K562 (cell line): ENCODE data around the gene CHD3. TPM values are rescaled to one million over a fixed set of nuclear protein-coding genes. Genes with fewer than 3 reads are reported as not detected.
A peak's percentile ranks its signal among the peaks of the same experiment; 100 is the strongest.

Source experiments
- CREB1 ChIP-seq, 2 experiments: sonication (generic) in 1 of 2; formaldehyde crosslinking in 1 of 2; IDR thresholded peaks; 2 replicates each; pipeline versions ENCODE4 v1.6.1 to v1.8.0; 2012 to 2022; ENCODE audit warnings: inconsistent platforms in 1 of 2, mild to moderate bottlenecking in 1 of 2, missing genetic modification reagents in 1 of 2, moderate library complexity in 1 of 2
- CTBP1 ChIP-seq: fragments of 450-650 bp; IDR thresholded peaks from 2 replicates; pipeline ENCODE4 v1.6.1; 2016; ENCODE audit warnings: borderline replicate concordance
- EGR1 ChIP-seq: fragments of 450-650 bp; conservative IDR thresholded peaks from 2 replicates; pipeline ENCODE4 v1.6.1; 2017; ENCODE audit warnings: mild to moderate bottlenecking
- FIP1L1 ChIP-seq: fragments of 200-400 bp; formaldehyde crosslinking; IDR thresholded peaks from 2 replicates; pipeline ENCODE4 v1.6.1; 2018; ENCODE audit warnings: mild to moderate bottlenecking, low read depth, low read length; ENCODE audit not compliant: poor library complexity, severe bottlenecking
- FOXM1 ChIP-seq, 2 experiments: fragments of 450-650 bp in 1 of 2; sonication (generic) in 1 of 2; formaldehyde crosslinking in 1 of 2; IDR thresholded peaks; 2 replicates each; pipeline versions ENCODE4 v1.6.1 to v1.9.0; 2017 to 2022; ENCODE audit warnings: low read depth in 2 of 2, mild to moderate bottlenecking in 2 of 2, missing genetic modification reagents in 1 of 2, moderate library complexity in 1 of 2
- HIVEP1 ChIP-seq: fragments of 250-450 bp; sonication (Bioruptor Pico); IDR thresholded peaks from 2 replicates; pipeline ENCODE4 v1.4.0; 2020; ENCODE audit warnings: mild to moderate bottlenecking
- JUND ChIP-seq, 2 experiments: IDR thresholded peaks; 2 replicates in 1 of 2; 3 replicates in 1 of 2; pipeline ENCODE4 v1.6.1; 2011; ENCODE audit warnings: borderline replicate concordance in 2 of 2, low read depth in 2 of 2, low read length in 2 of 2, improper control_type of control experiment in 1 of 2, missing biosample characterization in 1 of 2, missing genetic modification characterization in 1 of 2, missing genetic modification reagents in 1 of 2
- MCM3 ChIP-seq: fragments of 450-650 bp; IDR thresholded peaks from 2 replicates; pipeline ENCODE4 v1.6.1; 2016
- PCBP2 ChIP-seq: fragments of 200-400 bp; formaldehyde crosslinking; IDR thresholded peaks from 2 replicates; pipeline ENCODE4 v1.6.1; 2018; ENCODE audit warnings: low read length, low read depth, mild to moderate bottlenecking, moderate library complexity; ENCODE audit not compliant: poor library complexity, severe bottlenecking
- RBM17 ChIP-seq: fragments of 200-400 bp; formaldehyde crosslinking; IDR thresholded peaks from 2 replicates; pipeline ENCODE4 v1.6.1; 2017; ENCODE audit warnings: low read depth, mild to moderate bottlenecking, low read length, borderline replicate concordance
- SP1 ChIP-seq: sonication (generic); formaldehyde crosslinking; IDR thresholded peaks from 2 replicates; pipeline ENCODE4 v1.8.1; 2022; ENCODE audit warnings: mild to moderate bottlenecking, missing genetic modification reagents
- TOE1 ChIP-seq, 2 experiments: fragments of 450-650 bp in 1 of 2; sonication (generic) in 1 of 2; formaldehyde crosslinking in 1 of 2; IDR thresholded peaks; 2 replicates each; pipeline versions ENCODE4 v1.7.1 to v1.8.0; 2016 to 2022; ENCODE audit warnings: borderline replicate concordance in 2 of 2, mild to moderate bottlenecking in 2 of 2, antibody characterized with exemption in 1 of 2, inconsistent platforms in 1 of 2, low read depth in 1 of 2, missing genetic modification reagents in 1 of 2, moderate library complexity in 1 of 2
- U2AF2 ChIP-seq: fragments of 200-400 bp; formaldehyde crosslinking; optimal IDR thresholded peaks from 2 replicates; pipeline ENCODE3; 2017; ENCODE audit warnings: low read depth, mild to moderate bottlenecking, low read length
- polyA plus RNA-seq, 8 experiments: library from polyadenylated mRNA; depleted of rRNA in 4 of 8; stranded (reverse) in 5 of 8; unstranded in 3 of 8; fragments of >200 nt; fragmentation: Nextera tagmentation in 2 of 8; fragmentation: Illumina TruSeq in 1 of 8; extraction: Ambion mirVana in 2 of 8; extraction: Trizol in 1 of 8; gene quantifications; 2 replicates each; pipeline versions ENCODE4 v1.2.1 to v1.2.3, GENCODE V29; 2011 to 2014; ENCODE audit warnings: inconsistent platforms in 1 of 8, missing spikeins in 1 of 8
- total RNA-seq, 7 experiments: library from RNA; depleted of rRNA in 6 of 7; stranded (reverse); fragments of >200 nt in 6 of 7; fragmentation: Illumina TruSeq in 2 of 7; extraction: Trizol in 2 of 7; gene quantifications; 2 replicates each; pipeline versions ENCODE4 v1.2.1 to v1.2.3, GENCODE V29; 2011 to 2021; ENCODE audit warnings: low replicate concordance in 1 of 7
- TF ChIP-seq, protein P1 (sequence below): fragments of 450-650 bp; IDR thresholded peaks from 2 replicates; pipeline ENCODE4 v1.6.1; 2014; ENCODE audit warnings: low read depth, mild to moderate bottlenecking, moderate library complexity, borderline replicate concordance
- TF ChIP-seq, protein P2 (sequence below), 2 experiments: IDR thresholded peaks; 2 replicates each; pipeline ENCODE4 v1.6.1; 2011; ENCODE audit warnings: borderline replicate concordance in 1 of 2, control low read depth in 1 of 2, low read depth in 1 of 2, low read length in 1 of 2, mild to moderate bottlenecking in 1 of 2, mixed read lengths in 1 of 2, moderate library complexity in 1 of 2; ENCODE audit not compliant: insufficient read depth in 1 of 2, insufficient read length in 1 of 2, poor library complexity in 1 of 2, severe bottlenecking in 1 of 2; ENCODE audit errors: extremely low read depth in 1 of 2
- TF ChIP-seq, protein P3 (sequence below): fragments of 450-650 bp; IDR thresholded peaks from 2 replicates; pipeline ENCODE4 v1.6.1; 2016
- TF ChIP-seq, protein P4 (sequence below): conservative IDR thresholded peaks from 2 replicates; pipeline ENCODE4 v1.6.1; 2011; ENCODE audit warnings: low read depth, mild to moderate bottlenecking, low read length; ENCODE audit not compliant: control insufficient read depth
- TF ChIP-seq, protein P5 (sequence below): fragments of 250-450 bp; sonication (Bioruptor Pico); IDR thresholded peaks from 2 replicates; pipeline ENCODE4 v1.8.0; 2021; ENCODE audit warnings: borderline replicate concordance, mild to moderate bottlenecking, moderate library complexity; ENCODE audit not compliant: poor library complexity, severe bottlenecking

Gene CHD3
- total and polyA plus RNA-seq, 9 of the 15 experiments (the other 6 are each of a cell fraction or from before 2014, with no cell fraction given) = 0.39 to 38.2 (median 21.2) TPM

DNA sequence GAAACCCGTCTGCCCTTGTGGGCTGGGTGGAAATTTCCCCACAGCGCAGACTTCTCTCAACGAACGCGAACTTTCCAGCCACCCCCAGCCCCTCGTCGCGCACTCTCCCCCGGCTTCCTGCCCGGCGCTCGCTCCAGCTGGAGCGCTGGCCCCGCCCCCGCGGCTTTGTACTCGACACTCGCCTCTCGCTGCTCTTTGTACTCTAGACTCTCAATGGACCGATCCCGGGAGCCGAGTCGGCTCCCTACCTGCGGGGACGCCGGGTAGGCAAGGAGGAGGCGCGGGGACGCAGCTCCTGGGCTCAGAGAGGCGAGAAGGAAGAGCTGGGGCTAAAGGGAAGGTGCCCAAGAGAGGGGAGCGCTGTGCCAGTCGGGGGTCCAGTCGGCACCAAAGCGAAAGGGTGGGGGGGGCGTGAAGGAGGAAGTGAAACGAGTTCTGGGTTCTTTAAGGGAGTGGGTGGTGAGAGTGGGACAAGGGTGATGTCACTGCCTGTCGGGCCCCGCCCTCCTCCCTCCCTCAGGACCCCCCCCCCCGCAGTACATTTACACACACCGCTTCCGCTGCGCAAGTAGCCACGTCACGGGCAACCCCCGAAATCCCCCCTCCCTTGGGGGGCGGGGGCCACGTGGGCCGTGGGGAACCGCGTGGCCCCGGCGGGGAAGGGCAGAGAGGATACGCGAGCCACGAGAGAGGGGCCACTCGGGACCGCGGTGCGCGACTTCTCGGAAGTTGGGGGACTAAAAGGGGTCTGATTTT, 44.9 kb upstream of the CHD3 start (continued):
- TF ChIP-seq U2AF2 (no peak), RBM17 (no peak), CREB1 (IDR thresholded peaks at IDR 0.05) (peak; percentile 79), CREB1 (CRISPR knock-in tag; IDR thresholded peaks at IDR 0.05) (peak; percentile 78), MCM3 (no peak), CTBP1 (no peak), HIVEP1 (CRISPR knock-in tag) (peak; percentile 54; the same call in 1 of the 2 replicates), FOXM1 (IDR thresholded peaks at IDR 0.05; ENCODE audit: low read depth) (no peak), FOXM1 (CRISPR knock-in tag; IDR thresholded peaks at IDR 0.05; ENCODE audit: low read depth) (no peak), PCBP2 (no peak), FIP1L1 (peak; percentile 7), JUND (IDR thresholded peaks at IDR 0.05; ENCODE audit: borderline replicate concordance, low read depth, low read length) (peak; percentile 72), JUND (tag; IDR thresholded peaks at IDR 0.05; ENCODE audit: borderline replicate concordance, low read depth, low read length) (peak; percentile 36; the same call in 1 of the 3 replicates), SP1 (CRISPR knock-in tag) (peak; percentile 44; the same call in 1 of the 2 replicates), TOE1 (IDR thresholded peaks at IDR 0.05; ENCODE audit: borderline replicate concordance) (peak; percentile 18; the same call in 1 of the 2 replicates), TOE1 (CRISPR knock-in tag; IDR thresholded peaks at IDR 0.05; ENCODE audit: borderline replicate concordance, low read depth) (no peak), EGR1 (peak; percentile 61)
- TF ChIP-seq, protein P1, sequence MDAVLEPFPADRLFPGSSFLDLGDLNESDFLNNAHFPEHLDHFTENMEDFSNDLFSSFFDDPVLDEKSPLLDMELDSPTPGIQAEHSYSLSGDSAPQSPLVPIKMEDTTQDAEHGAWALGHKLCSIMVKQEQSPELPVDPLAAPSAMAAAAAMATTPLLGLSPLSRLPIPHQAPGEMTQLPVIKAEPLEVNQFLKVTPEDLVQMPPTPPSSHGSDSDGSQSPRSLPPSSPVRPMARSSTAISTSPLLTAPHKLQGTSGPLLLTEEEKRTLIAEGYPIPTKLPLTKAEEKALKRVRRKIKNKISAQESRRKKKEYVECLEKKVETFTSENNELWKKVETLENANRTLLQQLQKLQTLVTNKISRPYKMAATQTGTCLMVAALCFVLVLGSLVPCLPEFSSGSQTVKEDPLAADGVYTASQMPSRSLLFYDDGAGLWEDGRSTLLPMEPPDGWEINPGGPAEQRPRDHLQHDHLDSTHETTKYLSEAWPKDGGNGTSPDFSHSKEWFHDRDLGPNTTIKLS = no peak
- TF ChIP-seq, protein P2, sequence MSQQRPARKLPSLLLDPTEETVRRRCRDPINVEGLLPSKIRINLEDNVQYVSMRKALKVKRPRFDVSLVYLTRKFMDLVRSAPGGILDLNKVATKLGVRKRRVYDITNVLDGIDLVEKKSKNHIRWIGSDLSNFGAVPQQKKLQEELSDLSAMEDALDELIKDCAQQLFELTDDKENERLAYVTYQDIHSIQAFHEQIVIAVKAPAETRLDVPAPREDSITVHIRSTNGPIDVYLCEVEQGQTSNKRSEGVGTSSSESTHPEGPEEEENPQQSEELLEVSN (IDR thresholded peaks at IDR 0.05; ENCODE audit: borderline replicate concordance in 1 of 2, extremely low read depth in 1 of 2, insufficient read depth in 1 of 2, insufficient read length in 1 of 2, low read depth in 1 of 2, low read length in 1 of 2, poor library complexity in 1 of 2, severe bottlenecking in 1 of 2) = peak in 1 of 2 experiments; percentile 31
- TF ChIP-seq, protein P3, sequence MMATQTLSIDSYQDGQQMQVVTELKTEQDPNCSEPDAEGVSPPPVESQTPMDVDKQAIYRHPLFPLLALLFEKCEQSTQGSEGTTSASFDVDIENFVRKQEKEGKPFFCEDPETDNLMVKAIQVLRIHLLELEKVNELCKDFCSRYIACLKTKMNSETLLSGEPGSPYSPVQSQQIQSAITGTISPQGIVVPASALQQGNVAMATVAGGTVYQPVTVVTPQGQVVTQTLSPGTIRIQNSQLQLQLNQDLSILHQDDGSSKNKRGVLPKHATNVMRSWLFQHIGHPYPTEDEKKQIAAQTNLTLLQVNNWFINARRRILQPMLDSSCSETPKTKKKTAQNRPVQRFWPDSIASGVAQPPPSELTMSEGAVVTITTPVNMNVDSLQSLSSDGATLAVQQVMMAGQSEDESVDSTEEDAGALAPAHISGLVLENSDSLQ = 0 out of 2 replicates have a peak, but pooled peaks have one; percentile 6
- TF ChIP-seq, protein P4, sequence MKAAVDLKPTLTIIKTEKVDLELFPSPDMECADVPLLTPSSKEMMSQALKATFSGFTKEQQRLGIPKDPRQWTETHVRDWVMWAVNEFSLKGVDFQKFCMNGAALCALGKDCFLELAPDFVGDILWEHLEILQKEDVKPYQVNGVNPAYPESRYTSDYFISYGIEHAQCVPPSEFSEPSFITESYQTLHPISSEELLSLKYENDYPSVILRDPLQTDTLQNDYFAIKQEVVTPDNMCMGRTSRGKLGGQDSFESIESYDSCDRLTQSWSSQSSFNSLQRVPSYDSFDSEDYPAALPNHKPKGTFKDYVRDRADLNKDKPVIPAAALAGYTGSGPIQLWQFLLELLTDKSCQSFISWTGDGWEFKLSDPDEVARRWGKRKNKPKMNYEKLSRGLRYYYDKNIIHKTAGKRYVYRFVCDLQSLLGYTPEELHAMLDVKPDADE = 0 out of 2 replicates have a peak, but pooled peaks have one; percentile 46
- TF ChIP-seq, protein P5, sequence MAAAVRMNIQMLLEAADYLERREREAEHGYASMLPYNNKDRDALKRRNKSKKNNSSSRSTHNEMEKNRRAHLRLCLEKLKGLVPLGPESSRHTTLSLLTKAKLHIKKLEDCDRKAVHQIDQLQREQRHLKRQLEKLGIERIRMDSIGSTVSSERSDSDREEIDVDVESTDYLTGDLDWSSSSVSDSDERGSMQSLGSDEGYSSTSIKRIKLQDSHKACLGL (CRISPR knock-in tag) = peak; percentile 78
